Spleen (tissue), 7 donors: ENCODE data around the gene FOXE1.

Experiments
- POLR2A ChIP-seq, 3 donors: fragments of 450-650 bp; IDR thresholded peaks; one replicate each; pipeline ENCODE4 v1.5.1; 2017; ENCODE audit warnings: antibody characterized with exemption in 3 of 3, mild to moderate bottlenecking in 1 of 3
- TF ChIP-seq, protein P1 (sequence below), 11 experiments: fragments of 200-600 bp in 7 of 11; fragments of 450-650 bp in 4 of 11; sonication (generic) in 4 of 11; IDR thresholded peaks in 8 of 11; conservative IDR thresholded peaks in 3 of 11; 1 replicate in 7 of 11; 2 replicates in 4 of 11; pipeline versions ENCODE4 v1.4.0 to v1.8.0; 2016 to 2021; ENCODE audit warnings: antibody characterized with exemption in 11 of 11, inconsistent platforms in 4 of 11, mild to moderate bottlenecking in 1 of 11
- donor health status: DM: no; HTN: no; CAD: no; lungs with moderate emphysema.
- donor health status: DM: no; HTN: no; CAD: no.
- donor health status: DM: no; HTN: no; CAD: no.

DNA sequence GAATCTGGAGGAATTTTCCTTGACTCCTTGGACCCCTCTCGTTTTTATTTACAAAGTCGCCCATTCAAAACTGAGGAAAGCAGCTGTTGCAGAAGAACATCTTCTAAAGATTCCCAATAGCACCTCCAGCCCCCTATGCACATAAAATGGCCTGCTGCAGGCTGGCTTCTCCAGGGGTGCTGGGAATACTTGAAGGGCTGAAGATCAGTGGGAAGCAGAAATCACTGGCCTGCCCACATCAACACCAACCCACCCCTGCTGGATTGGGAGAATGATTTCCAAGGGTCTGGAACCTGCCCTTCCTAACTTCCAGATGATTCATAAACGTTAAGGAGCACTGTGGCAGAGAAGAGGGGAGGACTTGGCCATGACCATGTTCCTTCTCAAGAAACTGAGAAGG, 3.0 kb upstream of the FOXE1 start:
- TF ChIP-seq POLR2A (IDR thresholded peaks at IDR 0.05), result no peak
- TF ChIP-seq, protein P1, sequence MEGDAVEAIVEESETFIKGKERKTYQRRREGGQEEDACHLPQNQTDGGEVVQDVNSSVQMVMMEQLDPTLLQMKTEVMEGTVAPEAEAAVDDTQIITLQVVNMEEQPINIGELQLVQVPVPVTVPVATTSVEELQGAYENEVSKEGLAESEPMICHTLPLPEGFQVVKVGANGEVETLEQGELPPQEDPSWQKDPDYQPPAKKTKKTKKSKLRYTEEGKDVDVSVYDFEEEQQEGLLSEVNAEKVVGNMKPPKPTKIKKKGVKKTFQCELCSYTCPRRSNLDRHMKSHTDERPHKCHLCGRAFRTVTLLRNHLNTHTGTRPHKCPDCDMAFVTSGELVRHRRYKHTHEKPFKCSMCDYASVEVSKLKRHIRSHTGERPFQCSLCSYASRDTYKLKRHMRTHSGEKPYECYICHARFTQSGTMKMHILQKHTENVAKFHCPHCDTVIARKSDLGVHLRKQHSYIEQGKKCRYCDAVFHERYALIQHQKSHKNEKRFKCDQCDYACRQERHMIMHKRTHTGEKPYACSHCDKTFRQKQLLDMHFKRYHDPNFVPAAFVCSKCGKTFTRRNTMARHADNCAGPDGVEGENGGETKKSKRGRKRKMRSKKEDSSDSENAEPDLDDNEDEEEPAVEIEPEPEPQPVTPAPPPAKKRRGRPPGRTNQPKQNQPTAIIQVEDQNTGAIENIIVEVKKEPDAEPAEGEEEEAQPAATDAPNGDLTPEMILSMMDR (IDR thresholded peaks at IDR 0.05 in 8 of 11, conservative IDR thresholded peaks at IDR 0.05 in 3 of 11), result no peak
